Neural progenitor cell (in vitro differentiated cells): ENCODE data around the gene AK2.

ENCODE experiments used
- EZH2 ChIP-seq: fragments of 200-600 bp; sonication (generic); IDR thresholded peaks from 2 replicates; pipeline ENCODE4 v1.6.1; 2017; ENCODE audit warnings: antibody characterized with exemption, mild to moderate bottlenecking, moderate library complexity
- TF ChIP-seq, protein P1 (sequence below): fragments of 200-600 bp; sonication (generic); IDR thresholded peaks from 2 replicates; pipeline ENCODE4 v1.5.1; 2017; ENCODE audit warnings: antibody characterized with exemption, mild to moderate bottlenecking

DNA sequence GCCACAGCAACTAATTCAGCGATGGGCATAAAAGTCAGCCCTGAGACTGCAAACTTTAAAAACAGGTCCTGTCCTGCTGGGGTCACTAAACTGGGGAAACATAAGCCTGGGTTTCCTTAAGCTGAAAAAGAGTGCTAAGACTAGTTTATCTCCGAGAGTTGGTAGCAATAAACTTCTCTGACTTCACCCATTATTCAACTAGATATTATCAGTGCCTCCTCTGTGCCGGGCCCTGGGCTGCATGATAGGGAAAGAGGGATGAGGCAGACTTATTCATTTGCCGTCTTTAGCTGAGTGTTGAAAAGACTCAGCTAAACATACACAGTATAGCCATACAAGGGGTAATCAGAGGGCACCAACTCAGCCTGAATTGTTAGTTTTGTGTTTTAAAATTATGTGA is 33.0 kb downstream of the AK2 start:
- TF ChIP-seq, protein P1, sequence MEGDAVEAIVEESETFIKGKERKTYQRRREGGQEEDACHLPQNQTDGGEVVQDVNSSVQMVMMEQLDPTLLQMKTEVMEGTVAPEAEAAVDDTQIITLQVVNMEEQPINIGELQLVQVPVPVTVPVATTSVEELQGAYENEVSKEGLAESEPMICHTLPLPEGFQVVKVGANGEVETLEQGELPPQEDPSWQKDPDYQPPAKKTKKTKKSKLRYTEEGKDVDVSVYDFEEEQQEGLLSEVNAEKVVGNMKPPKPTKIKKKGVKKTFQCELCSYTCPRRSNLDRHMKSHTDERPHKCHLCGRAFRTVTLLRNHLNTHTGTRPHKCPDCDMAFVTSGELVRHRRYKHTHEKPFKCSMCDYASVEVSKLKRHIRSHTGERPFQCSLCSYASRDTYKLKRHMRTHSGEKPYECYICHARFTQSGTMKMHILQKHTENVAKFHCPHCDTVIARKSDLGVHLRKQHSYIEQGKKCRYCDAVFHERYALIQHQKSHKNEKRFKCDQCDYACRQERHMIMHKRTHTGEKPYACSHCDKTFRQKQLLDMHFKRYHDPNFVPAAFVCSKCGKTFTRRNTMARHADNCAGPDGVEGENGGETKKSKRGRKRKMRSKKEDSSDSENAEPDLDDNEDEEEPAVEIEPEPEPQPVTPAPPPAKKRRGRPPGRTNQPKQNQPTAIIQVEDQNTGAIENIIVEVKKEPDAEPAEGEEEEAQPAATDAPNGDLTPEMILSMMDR: no peak
- no peak for TF ChIP-seq EZH2
